H1 (cell line): ENCODE measurements around the gene KRTAP20-1. TPM values are rescaled to one million over a fixed set of nuclear protein-coding genes. Genes with fewer than 3 reads are reported as not detected.

ENCODE experiments used
- polyA plus RNA-seq, 7 experiments: library from polyadenylated mRNA; depleted of rRNA in 3 of 7; stranded (reverse) in 5 of 7; unstranded in 2 of 7; fragments of >200 nt in 5 of 7; fragments of 200-250 nt in 2 of 7; gene quantifications; 1 replicate in 5 of 7; 2 replicates in 1 of 7; 4 replicates in 1 of 7; pipeline versions ENCODE4 v1.2.1 to v1.2.3, GENCODE V29; 2011 to 2013; ENCODE audit warnings: missing spikeins in 2 of 7, mixed read lengths in 2 of 7
- total RNA-seq: library from RNA; stranded (reverse); fragmentation: NEBNext Ultra II Directional; extraction: Animal tissue kit (Norgen Biotek cat#: 25700); gene quantifications from 2 replicates; pipeline ENCODE4 v1.2.1, GENCODE V29; 2021
- TF ChIP-seq, protein P1 (sequence below): fragments of 300-600 bp; sonication (generic); IDR thresholded peaks from 2 replicates; pipeline ENCODE4 v1.7.1; 2012; ENCODE audit warnings: low read length, moderate library complexity, mild to moderate bottlenecking, inconsistent platforms; ENCODE audit not compliant: insufficient replicate concordance

The KRTAP20-1 gene
- total and polyA plus RNA-seq, 2 of the 8 experiments (the other 6 are each of a cell fraction or from before 2014, with no cell fraction given) = not detected

GRCh38 chr21:30612132-30612531, 4.1 kb upstream of the KRTAP20-1 start (continued):
- TF ChIP-seq, protein P1, sequence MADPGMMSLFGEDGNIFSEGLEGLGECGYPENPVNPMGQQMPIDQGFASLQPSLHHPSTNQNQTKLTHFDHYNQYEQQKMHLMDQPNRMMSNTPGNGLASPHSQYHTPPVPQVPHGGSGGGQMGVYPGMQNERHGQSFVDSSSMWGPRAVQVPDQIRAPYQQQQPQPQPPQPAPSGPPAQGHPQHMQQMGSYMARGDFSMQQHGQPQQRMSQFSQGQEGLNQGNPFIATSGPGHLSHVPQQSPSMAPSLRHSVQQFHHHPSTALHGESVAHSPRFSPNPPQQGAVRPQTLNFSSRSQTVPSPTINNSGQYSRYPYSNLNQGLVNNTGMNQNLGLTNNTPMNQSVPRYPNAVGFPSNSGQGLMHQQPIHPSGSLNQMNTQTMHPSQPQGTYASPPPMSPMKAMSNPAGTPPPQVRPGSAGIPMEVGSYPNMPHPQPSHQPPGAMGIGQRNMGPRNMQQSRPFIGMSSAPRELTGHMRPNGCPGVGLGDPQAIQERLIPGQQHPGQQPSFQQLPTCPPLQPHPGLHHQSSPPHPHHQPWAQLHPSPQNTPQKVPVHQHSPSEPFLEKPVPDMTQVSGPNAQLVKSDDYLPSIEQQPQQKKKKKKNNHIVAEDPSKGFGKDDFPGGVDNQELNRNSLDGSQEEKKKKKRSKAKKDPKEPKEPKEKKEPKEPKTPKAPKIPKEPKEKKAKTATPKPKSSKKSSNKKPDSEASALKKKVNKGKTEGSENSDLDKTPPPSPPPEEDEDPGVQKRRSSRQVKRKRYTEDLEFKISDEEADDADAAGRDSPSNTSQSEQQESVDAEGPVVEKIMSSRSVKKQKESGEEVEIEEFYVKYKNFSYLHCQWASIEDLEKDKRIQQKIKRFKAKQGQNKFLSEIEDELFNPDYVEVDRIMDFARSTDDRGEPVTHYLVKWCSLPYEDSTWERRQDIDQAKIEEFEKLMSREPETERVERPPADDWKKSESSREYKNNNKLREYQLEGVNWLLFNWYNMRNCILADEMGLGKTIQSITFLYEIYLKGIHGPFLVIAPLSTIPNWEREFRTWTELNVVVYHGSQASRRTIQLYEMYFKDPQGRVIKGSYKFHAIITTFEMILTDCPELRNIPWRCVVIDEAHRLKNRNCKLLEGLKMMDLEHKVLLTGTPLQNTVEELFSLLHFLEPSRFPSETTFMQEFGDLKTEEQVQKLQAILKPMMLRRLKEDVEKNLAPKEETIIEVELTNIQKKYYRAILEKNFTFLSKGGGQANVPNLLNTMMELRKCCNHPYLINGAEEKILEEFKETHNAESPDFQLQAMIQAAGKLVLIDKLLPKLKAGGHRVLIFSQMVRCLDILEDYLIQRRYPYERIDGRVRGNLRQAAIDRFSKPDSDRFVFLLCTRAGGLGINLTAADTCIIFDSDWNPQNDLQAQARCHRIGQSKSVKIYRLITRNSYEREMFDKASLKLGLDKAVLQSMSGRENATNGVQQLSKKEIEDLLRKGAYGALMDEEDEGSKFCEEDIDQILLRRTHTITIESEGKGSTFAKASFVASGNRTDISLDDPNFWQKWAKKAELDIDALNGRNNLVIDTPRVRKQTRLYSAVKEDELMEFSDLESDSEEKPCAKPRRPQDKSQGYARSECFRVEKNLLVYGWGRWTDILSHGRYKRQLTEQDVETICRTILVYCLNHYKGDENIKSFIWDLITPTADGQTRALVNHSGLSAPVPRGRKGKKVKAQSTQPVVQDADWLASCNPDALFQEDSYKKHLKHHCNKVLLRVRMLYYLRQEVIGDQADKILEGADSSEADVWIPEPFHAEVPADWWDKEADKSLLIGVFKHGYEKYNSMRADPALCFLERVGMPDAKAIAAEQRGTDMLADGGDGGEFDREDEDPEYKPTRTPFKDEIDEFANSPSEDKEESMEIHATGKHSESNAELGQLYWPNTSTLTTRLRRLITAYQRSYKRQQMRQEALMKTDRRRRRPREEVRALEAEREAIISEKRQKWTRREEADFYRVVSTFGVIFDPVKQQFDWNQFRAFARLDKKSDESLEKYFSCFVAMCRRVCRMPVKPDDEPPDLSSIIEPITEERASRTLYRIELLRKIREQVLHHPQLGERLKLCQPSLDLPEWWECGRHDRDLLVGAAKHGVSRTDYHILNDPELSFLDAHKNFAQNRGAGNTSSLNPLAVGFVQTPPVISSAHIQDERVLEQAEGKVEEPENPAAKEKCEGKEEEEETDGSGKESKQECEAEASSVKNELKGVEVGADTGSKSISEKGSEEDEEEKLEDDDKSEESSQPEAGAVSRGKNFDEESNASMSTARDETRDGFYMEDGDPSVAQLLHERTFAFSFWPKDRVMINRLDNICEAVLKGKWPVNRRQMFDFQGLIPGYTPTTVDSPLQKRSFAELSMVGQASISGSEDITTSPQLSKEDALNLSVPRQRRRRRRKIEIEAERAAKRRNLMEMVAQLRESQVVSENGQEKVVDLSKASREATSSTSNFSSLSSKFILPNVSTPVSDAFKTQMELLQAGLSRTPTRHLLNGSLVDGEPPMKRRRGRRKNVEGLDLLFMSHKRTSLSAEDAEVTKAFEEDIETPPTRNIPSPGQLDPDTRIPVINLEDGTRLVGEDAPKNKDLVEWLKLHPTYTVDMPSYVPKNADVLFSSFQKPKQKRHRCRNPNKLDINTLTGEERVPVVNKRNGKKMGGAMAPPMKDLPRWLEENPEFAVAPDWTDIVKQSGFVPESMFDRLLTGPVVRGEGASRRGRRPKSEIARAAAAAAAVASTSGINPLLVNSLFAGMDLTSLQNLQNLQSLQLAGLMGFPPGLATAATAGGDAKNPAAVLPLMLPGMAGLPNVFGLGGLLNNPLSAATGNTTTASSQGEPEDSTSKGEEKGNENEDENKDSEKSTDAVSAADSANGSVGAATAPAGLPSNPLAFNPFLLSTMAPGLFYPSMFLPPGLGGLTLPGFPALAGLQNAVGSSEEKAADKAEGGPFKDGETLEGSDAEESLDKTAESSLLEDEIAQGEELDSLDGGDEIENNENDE = no peak
- TF ChIP-seq, all 59 proteins: peak for 0
